CD4-positive, alpha-beta T cell treated with Interferon gamma for 1 hour (primary cell): ENCODE data around the gene GAGE12G.
A peak's percentile ranks its signal among the peaks of the same experiment; 100 is the strongest.
"Not testable (repeated sequence)": the region's sequence is repeated elsewhere in the genome, so short reads cannot be mapped to it uniquely, and the experiment has no call there.

Experiments
- DNase-seq: peaks from one replicate; pipeline ENCODE4 v3.0.0-alpha.2; 2020

Gene GAGE12G

GRCh38 chrX:49570100-49570499, at the start of gene GAGE12G:
Gene GAGE12G (plus strand): TSS chrX:49570400. CDS start chrX:49571555, 1,155 bp downstream.
- not testable (repeated sequence) for DNase-seq

DNA sequence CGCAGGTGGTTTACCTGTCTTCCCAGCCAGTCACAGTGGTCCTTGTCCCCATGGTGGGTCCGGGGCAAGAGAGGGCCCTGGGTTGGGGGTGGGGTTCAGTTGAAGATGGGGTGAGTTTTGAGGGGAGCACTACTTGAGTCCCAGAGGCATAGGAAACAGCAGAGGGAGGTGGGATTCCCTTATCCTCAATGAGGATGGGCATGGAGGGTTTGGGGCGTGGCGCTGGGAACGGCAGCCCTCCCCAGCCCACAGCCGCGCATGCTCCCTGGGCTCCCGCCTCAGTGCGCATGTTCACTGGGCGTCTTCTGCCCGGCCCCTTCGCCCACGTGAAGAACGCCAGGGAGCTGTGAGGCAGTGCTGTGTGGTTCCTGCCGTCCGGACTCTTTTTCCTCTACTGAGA, 38.3 kb upstream of the GAGE12G start, which contains the start of gene GAGE12C:
Gene GAGE12C, plus strand, starts transcription at position 301 of the 400 bp plus-strand sequence. CDS start 1,155 bp downstream, outside the sequence.
- not testable (repeated sequence) for DNase-seq

DNA sequence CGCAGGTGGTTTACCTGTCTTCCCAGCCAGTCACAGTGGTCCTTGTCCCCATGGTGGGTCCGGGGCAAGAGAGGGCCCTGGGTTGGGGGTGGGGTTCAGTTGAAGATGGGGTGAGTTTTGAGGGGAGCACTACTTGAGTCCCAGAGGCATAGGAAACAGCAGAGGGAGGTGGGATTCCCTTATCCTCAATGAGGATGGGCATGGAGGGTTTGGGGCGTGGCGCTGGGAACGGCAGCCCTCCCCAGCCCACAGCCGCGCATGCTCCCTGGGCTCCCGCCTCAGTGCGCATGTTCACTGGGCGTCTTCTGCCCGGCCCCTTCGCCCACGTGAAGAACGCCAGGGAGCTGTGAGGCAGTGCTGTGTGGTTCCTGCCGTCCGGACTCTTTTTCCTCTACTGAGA, 28.8 kb upstream of the GAGE12G start, which contains the start of gene GAGE12D:
Gene GAGE12D, plus strand, starts transcription at position 301 of the 400 bp plus-strand sequence. CDS start 1,155 bp downstream, outside the sequence.
- DNase-seq: not testable (repeated sequence)

DNA sequence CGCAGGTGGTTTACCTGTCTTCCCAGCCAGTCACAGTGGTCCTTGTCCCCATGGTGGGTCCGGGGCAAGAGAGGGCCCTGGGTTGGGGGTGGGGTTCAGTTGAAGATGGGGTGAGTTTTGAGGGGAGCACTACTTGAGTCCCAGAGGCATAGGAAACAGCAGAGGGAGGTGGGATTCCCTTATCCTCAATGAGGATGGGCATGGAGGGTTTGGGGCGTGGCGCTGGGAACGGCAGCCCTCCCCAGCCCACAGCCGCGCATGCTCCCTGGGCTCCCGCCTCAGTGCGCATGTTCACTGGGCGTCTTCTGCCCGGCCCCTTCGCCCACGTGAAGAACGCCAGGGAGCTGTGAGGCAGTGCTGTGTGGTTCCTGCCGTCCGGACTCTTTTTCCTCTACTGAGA, 19.2 kb upstream of the GAGE12G start, which contains the start of gene GAGE12E:
Gene GAGE12E, plus strand, starts transcription at position 301 of the 400 bp plus-strand sequence. CDS start 1,155 bp downstream, outside the sequence.
- DNase-seq: not testable (repeated sequence)

- not testable (repeated sequence) for DNase-seq
Observed at GRCh38 chrX:49560542-49560941, 9.7 kb upstream of the GAGE12G start, which contains the start of gene GAGE12F. Gene GAGE12F (plus strand): TSS chrX:49560842. CDS start chrX:49561997, 1,155 bp downstream.

- not testable (repeated sequence) for DNase-seq
Observed at GRCh38 chrX:49568728-49569127, 1.5 kb upstream of the GAGE12G start.

- DNase-seq: not testable (repeated sequence)
Observed at GRCh38 chrX:49569152-49569551, 1.0 kb upstream of the GAGE12G start.

DNA sequence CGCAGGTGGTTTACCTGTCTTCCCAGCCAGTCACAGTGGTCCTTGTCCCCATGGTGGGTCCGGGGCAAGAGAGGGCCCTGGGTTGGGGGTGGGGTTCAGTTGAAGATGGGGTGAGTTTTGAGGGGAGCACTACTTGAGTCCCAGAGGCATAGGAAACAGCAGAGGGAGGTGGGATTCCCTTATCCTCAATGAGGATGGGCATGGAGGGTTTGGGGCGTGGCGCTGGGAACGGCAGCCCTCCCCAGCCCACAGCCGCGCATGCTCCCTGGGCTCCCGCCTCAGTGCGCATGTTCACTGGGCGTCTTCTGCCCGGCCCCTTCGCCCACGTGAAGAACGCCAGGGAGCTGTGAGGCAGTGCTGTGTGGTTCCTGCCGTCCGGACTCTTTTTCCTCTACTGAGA, 9.4 kb downstream of the GAGE12G start, which contains the start of gene GAGE12H:
Gene GAGE12H, plus strand, starts transcription at position 301 of the 400 bp plus-strand sequence. CDS start 1,155 bp downstream, outside the sequence.
- not testable (repeated sequence) for DNase-seq

GRCh38 chrX:49589196-49589595, 19.0 kb downstream of the GAGE12G start, which contains the start of gene GAGE2A:
Gene GAGE2A (plus strand): TSS chrX:49589496. CDS start chrX:49590651, 1,155 bp downstream.
- not testable (repeated sequence) for DNase-seq

GRCh38 chrX:49589769-49590478, 19.7 kb downstream of the GAGE12G start:
- DNase-seq: peak; percentile 1

DNA sequence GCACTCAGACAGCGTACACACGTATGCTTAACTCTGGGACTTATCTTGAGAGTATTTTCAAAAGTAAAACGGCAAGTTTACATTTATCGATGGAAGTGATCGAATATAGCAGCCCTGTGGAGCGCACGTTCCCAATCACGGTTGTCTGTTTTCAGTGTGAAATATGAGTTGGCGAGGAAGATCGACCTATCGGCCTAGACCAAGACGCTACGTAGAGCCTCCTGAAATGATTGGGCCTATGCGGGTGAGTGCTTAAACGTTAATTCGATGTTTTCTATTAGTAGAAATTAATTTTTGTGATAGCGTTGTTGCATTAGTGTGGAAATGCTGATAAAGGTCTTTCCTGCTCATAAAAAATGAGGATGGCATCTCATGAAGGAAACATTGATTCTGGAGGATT, 20.3 kb downstream of the GAGE12G start:
- not testable (repeated sequence) for DNase-seq

DNA sequence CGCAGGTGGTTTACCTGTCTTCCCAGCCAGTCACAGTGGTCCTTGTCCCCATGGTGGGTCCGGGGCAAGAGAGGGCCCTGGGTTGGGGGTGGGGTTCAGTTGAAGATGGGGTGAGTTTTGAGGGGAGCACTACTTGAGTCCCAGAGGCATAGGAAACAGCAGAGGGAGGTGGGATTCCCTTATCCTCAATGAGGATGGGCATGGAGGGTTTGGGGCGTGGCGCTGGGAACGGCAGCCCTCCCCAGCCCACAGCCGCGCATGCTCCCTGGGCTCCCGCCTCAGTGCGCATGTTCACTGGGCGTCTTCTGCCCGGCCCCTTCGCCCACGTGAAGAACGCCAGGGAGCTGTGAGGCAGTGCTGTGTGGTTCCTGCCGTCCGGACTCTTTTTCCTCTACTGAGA, 28.5 kb downstream of the GAGE12G start, which contains the start of gene GAGE1:
Gene GAGE1, plus strand, starts transcription at position 301 of the 400 bp plus-strand sequence. CDS start 1,155 bp downstream, outside the sequence.
- not testable (repeated sequence) for DNase-seq

GRCh38 chrX:49610718-49611310, 40.6 kb downstream of the GAGE12G start:
- no peak for DNase-seq

- no peak for DNase-seq
Observed at GRCh38 chrX:49618574-49618973, 48.4 kb downstream of the GAGE12G start.
